Endometrium (tissue), 2 donors: ENCODE measurements around the gene FAM13B.

Experiments
- FAIRE-seq: peaks from 2 replicates; lab custom pipeline; 2012; peaks lifted over from hg19 to GRCh38; lab: Jason Lieb, UNC
- donor health status: control.
- donor health status: control.

Gene FAM13B

DNA sequence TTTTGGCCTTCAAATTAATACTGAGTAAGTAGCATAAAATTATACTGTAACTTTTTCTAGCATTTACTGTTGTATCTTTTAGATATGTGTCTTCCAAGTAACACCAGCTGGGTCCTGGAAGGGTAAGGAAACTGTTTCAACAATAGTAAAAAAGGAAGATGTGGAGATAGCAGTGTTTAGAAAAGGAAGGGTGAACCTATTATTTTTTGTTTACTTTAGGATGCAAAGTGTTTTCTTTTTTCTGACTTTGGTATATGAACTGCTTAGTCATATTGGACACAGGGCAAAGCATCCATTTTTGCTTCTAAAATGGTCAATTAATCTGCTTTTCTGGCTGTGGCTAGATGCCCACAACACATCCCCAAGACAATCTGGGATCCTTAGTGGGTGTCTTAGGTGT lies 138.3 kb downstream of the FAM13B start:
- FAIRE-seq, result no peak

DNA sequence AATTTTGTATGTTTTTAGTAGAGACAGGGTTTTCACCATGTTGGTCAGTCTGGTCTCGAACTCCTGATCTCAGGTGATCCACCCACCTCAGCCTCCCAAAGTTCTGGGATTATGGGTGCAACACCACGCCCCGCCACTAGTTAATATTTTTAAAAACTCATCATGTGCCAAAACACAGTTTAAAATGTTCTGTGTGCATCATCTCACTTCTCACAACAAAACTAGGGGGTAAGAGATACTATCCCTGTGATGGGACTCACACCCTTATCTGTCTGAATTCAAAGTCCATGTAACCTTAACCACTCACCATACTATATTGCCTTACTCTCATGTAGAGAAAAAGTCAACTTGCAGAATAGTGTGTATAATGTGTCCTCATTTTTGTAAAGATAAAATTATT lies 141.0 kb downstream of the FAM13B start:
- FAIRE-seq, result no peak

DNA sequence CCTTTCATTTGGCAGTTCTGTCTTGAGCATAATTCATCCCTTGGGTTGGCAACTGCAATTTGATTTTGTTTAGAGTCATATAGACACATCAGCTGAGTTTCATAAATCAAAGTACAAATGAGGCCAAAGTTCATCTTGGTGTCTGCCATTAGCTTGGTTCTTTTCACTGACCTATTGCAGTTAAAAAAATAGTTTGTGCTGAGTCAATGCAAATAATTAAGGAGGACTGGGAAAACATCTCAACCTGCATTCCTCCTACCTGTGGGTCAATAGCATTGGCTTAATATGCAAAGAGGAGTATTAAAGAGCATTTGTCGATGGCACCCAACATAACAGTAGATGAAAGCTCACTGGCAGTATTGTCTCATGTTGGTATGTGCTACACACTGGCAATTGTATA lies 142.0 kb downstream of the FAM13B start:
- FAIRE-seq, result no peak

DNA sequence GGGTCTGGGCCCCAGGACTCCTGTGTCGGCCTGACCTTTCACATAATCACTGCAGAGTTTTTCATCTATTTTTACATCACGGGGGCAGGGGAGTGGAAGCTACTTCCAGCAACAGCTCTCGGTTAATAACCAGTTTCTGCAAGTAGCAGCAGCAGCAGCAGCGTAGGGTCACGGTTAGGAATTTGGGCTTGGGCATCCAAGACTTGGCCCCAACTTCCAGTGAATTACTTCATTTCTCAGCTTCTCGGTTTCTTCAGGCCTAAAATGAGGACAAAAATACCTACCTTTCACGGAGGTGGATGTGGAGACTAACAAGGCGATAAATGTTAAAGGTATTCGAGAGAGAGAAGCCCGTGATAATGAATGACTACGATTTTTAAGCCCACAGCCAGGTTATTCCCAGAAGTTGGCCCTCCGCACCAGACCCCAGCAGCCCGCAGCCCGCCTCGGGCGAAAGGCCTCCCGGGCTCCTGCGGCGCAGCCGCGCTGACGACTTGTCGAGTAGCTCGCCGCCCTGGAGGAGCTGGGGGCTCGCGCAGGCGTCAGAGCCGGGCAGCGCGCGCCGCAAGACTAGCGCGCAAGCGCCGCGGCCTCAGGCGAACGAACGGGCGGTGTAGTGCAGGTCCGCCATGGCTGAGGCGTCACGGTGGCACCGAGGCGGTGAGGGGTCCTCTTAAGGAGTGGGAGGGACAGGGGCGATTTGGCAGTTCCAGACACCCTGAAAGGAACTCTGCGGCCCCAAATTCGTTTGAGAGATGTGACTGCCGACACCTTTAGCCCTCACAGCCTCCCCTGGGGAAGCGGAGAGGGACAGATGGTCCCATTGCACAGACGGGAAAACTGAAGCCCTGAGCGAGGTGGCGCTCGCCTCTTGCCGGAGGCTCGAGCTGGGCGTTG lies 143.8 kb downstream of the FAM13B start, which contains the start of gene PKD2L2:
TSS of gene PKD2L2 (plus strand) at position 595 of the 897 bp plus-strand sequence. CDS start at position 630, 35 bp downstream.
- no peak for FAIRE-seq

DNA sequence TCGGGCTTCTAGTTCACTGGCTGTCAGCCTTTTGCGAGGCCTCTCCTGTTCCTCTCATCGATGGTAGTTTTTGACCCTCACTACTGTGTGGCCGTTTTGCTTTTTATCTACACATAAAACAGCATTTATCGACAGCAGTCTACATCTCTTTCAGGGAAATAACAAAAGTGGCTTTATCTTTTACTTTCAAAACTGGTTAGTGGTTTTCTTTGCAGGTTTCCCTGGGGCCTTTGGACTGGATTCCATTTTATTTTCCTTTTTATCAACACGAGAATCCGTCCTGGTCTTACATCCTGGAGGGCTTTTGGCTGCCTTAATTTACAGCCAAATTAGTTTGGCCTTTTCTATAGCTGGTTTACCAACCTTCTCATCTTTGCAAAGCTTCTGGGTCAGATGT lies 144.4 kb downstream of the FAM13B start:
- no peak for FAIRE-seq
